GM18526 (cell line): ENCODE results near the gene PDE6G.

Source experiments
- POLR2A ChIP-seq: IDR thresholded peaks from 3 replicates; pipeline ENCODE4 v1.6.1; 2011; ENCODE audit not compliant: insufficient read length; ENCODE audit errors: extremely low read depth

The PDE6G gene

DNA sequence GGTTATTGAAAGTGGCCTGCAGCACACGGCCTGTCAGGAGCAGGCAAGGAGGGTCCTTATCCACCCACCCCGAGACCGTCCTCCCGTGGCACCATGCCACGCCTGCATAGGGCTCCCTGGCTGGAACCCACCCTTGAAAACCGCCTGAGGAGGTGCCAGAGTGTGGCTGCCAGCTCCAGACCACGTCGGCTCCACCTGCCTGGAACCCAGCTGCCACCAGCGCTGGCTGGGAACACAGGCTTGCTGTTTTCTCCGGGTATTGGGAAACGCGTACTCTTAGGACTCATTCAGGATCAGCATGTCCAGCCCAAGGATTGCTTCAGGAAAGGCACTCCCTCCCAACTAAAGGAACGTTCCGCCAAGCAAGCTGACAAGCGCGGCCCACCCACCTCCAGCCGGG lies 20.6 kb upstream of the PDE6G start:
- no peak for TF ChIP-seq POLR2A

DNA sequence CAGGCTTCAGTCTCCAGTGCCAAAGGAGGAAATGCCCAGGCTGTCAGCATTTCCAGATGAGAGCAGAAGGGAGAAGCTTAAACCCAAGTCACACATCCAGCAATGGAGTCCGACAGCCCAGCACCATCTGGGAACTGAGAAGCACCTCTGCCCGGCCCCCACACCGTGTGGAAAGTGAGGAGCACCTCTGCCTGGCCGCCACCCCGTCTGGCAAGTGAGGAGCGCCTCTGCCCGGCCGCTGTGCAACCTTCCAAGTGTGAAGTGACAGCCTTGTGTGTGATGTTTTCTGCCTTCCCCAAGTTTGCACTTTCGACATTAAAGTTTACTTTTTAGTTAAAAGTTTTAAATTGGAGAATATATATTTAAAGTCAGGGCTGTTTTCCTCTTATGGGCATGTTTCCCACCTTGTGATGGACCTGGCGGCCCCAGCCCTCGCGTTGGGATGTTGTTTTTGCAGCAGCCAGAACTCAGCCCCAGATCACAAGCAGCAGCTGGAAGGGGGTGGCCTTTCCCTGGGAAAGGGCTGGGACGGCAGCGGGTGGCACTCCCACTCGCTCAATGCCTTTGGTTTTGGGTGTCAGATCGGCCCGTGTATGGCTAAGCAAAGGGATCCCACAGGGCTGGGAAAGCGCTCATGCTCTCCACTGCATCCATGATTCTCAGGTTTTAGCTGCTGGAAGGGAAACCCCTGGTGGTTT lies 17.4 kb upstream of the PDE6G start:
- no peak for TF ChIP-seq POLR2A

DNA sequence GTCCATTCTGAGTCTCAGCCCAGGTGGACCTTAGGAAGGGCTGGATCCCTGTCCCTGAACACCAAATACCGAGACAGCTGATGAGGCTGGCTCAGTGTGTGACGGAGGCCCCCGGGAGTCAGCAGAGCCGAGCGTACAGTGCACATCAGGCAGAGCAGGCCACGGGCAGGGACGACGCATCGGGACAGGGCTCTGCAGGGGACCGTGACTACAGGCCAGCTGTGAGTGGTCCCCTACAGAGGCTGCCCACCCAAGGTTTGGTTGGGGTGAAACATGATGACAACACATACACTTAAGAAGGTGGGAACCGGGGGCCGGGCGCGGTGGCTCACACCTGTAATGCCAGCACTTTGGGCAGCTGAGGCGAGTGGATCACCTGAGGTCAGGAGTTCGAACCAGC lies 16.6 kb upstream of the PDE6G start:
- TF ChIP-seq POLR2A = no peak

- no peak for TF ChIP-seq POLR2A
Observed at GRCh38 chr17:81672504-81672903, 16.2 kb upstream of the PDE6G start.

DNA sequence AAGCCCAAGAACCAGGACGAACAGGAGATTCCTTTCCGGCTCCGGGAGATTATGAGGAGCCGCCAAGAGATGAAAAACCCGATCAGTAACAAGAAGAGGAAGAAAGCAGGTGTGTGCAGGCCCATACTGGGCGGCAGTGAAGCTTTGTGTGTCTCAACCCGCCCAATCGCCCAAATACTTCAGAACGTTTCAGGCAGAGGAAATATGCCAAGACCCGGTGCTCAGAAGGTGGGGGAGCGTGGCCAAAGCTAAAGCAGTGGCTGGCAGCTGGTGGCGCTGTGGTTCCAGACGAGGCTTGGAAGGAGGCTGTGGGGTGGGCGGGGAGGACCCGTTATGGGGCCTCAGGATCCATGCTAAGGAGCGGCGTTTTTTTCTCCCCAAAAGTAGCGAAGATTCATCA lies 11.4 kb upstream of the PDE6G start:
- no peak for TF ChIP-seq POLR2A

- peak; percentile 97 for TF ChIP-seq POLR2A
Observed at GRCh38 chr17:81666342-81667191, 10.2 kb upstream of the PDE6G start, which contains the start of the genes CCDC137 and OXLD1. TSS of gene CCDC137 (plus strand) at chr17:81666737. CDS start at chr17:81666767, 30 bp downstream. TSS of gene OXLD1 (minus strand) at chr17:81666605. CDS start at chr17:81666577, 28 bp downstream.

GRCh38 chr17:81666092-81666341 lies 9.7 kb upstream of the PDE6G start:
- TF ChIP-seq POLR2A = no peak

DNA sequence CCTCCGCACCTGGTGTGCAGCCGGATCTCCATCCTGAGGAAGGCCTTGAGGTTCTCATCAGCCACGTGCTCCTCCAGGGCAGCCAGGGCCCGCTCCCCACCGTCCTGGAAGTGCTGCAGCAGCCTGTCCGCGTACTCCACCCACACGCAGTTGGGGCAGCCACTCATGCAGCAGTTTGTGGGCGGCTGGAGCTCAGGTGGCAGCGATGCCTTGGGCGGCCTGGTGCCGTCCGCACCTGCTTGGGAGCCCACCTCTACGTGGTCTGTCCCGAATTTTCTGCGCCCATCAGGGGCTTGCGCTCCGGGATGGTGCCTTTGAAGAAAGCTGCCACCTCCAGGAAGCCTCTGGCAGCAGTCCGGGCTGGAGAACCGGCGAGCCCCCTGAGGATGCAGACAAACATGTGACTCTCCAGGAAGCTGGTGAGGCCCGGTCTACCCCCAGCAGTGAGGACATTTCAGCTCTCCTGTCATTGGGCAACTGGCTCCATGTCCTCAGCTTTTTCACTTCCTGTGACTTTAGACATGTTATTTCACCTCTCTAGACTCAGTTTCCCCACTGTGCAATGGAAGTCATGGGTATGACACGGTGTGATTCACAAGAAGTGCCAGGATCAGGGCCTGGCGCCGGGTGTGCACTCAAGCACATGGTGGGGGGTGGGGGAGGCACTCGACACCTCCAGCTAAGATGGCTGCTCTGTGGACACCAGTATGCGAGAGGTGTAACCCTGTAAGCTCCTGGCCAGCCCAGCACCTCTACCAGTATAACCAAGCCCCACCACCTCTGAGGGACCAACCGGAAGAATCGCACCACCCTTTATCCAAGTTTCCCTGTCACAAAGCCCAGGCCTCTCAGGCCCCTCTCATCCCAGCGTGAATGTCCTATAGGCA lies 9.1 kb upstream of the PDE6G start:
- TF ChIP-seq POLR2A = peak; percentile 50

- no peak for TF ChIP-seq POLR2A
Observed at GRCh38 chr17:81664051-81664470, 7.7 kb upstream of the PDE6G start.

DNA sequence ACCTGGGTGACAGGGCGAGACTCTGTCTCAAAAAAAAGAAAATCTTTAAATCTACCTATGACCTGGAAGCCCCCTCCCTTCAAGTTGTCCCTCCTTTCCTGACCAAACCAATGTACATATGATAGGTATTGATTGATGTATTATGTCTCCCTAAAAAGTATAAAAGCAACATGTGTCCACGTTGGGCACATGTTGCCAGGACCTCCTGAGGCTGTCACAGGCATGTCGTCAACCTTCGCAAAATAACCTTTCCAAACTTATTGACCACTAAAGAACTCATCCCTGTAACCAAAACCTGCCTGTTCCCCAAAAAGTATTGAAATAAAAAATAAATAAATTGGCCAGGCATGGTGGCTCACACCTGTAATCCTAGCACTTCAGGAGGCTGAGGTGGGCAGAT lies 5.7 kb upstream of the PDE6G start:
- no peak for TF ChIP-seq POLR2A

GRCh38 chr17:81660441-81660840 lies 4.1 kb upstream of the PDE6G start:
- TF ChIP-seq POLR2A = no peak

- no peak for TF ChIP-seq POLR2A
Observed at GRCh38 chr17:81659038-81659437, 2.7 kb upstream of the PDE6G start.

GRCh38 chr17:81656835-81657234 lies 493 bp upstream of the PDE6G start:
- no peak for TF ChIP-seq POLR2A

DNA sequence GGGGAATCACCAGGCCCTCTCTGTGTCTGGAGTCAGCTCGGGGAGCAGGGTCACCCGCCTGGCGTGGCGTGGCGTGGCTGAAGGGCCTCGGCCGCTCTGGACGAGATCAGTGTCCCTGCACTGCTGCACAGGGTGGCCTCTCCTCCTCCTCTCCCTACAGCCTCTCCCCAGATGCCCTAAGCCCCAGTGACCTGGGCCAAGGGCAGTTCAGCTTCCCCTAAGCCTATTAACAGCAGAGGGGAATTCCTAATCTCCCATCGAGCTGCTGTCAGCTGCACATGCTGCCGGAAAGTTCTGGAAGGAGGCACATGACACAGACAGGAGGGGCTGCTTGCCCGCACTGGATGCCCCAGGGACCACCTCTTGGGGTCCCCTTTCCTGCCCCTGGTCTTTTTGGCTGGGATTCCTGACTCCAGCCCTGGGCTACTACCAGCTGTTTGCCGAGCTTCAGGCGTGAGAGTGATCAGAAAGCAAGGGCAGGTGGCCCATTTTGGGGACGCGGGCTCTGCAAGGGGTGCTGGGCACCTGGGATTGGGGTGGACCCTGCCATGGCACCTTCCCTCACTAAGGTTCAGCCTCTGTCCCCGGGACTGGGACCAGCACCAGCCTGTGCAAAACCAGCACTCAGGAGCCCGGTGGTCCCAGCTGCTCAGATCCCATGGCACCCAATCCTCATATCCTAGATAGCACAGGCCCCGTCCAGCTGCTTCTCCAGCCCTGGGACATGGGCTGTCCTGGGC lies 794 bp downstream of the PDE6G start:
- TF ChIP-seq POLR2A = no peak
